Endothelial cell (in vitro differentiated cells): ENCODE measurements around the gene SMPDL3A. TPM values are rescaled to one million over a fixed set of nuclear protein-coding genes. Genes with fewer than 3 reads are reported as not detected.

ENCODE experiments used
- DNase-seq: peaks from one replicate; pipeline ENCODE4 v3.0.0; 2021; ENCODE audit warnings: low spot score
- H3K27ac Mint-ChIP-seq: one replicate; pipeline ENCODE4 v1.8.0; 2021; ENCODE audit warnings: mixed read lengths, inconsistent platforms; ENCODE audit not compliant: unreplicated experiment
- H3K27me3 Mint-ChIP-seq: one replicate; pipeline ENCODE4 v1.8.0; 2021; ENCODE audit warnings: mild to moderate bottlenecking, moderate library complexity, mixed read lengths, inconsistent platforms; ENCODE audit not compliant: unreplicated experiment
- H3K36me3 Mint-ChIP-seq: one replicate; pipeline ENCODE4 v1.8.0; 2021; ENCODE audit warnings: mild to moderate bottlenecking, low read depth, mixed read lengths, inconsistent platforms; ENCODE audit not compliant: unreplicated experiment
- H3K4me1 Mint-ChIP-seq: one replicate; pipeline ENCODE4 v1.8.0; 2021; ENCODE audit warnings: mild to moderate bottlenecking, mixed read lengths, inconsistent platforms; ENCODE audit not compliant: unreplicated experiment
- H3K4me3 Mint-ChIP-seq: one replicate; pipeline ENCODE4 v1.8.0; 2021; ENCODE audit warnings: mild to moderate bottlenecking, mixed read lengths, inconsistent platforms; ENCODE audit not compliant: unreplicated experiment
- H3K9me3 Mint-ChIP-seq: one replicate; pipeline ENCODE4 v1.8.0; 2021; ENCODE audit warnings: mixed read lengths, inconsistent platforms; ENCODE audit not compliant: unreplicated experiment
- CTCF ChIP-seq: fragments of 200-600 bp; sonication (generic); IDR thresholded peaks from one replicate; pipeline ENCODE4 v1.5.0; 2021; ENCODE audit warnings: antibody characterized with exemption; ENCODE audit not compliant: unreplicated experiment
- total RNA-seq: library from RNA; stranded (reverse); fragmentation: NEBNext Ultra II Directional; extraction: Animal tissue kit (Norgen Biotek cat#: 25700); gene quantifications from one replicate; pipeline ENCODE4 v1.2.1, GENCODE V29; 2021; ENCODE audit not compliant: unreplicated experiment

SMPDL3A gene
- total RNA-seq, 1 donor from 2014 or later: 10.3 TPM

GRCh38 chr6:122818866-122819265 is 29.8 kb downstream of the SMPDL3A start:
- no peak overlapping the region for H3K4me3 Mint-ChIP-seq
- H3K4me1 Mint-ChIP-seq: no peaks in the 10 kb centered on the region
- H3K27ac Mint-ChIP-seq: no peak overlapping the region
- no peaks in the 10 kb centered on the region for H3K9me3 Mint-ChIP-seq
- no peak for DNase-seq
- H3K27me3 Mint-ChIP-seq: no peaks in the 10 kb centered on the region
- H3K36me3 Mint-ChIP-seq: no peaks in the 10 kb centered on the region
- TF ChIP-seq CTCF: no peak

- H3K27ac Mint-ChIP-seq: no peak overlapping the region
- DNase-seq: no peak
- TF ChIP-seq CTCF: no peak
- no peaks in the 10 kb centered on the region for H3K27me3 Mint-ChIP-seq
- H3K4me3 Mint-ChIP-seq: no peak overlapping the region
- H3K36me3 Mint-ChIP-seq: no peaks in the 10 kb centered on the region
- no peaks in the 10 kb centered on the region for H3K9me3 Mint-ChIP-seq
- H3K4me1 Mint-ChIP-seq: no peaks in the 10 kb centered on the region
These were observed 32.0 kb downstream of the SMPDL3A start for GRCh38 chr6:122821095-122821494.

- H3K4me1 Mint-ChIP-seq: no peaks in the 10 kb centered on the region
- no peak overlapping the region for H3K27ac Mint-ChIP-seq
- no peaks in the 10 kb centered on the region for H3K36me3 Mint-ChIP-seq
- H3K4me3 Mint-ChIP-seq: no peak overlapping the region
- no peaks in the 10 kb centered on the region for H3K9me3 Mint-ChIP-seq
- no peak for TF ChIP-seq CTCF
- DNase-seq: no peak
- peaks cover 3% of the 10 kb centered on the region for H3K27me3 Mint-ChIP-seq
These were observed 36.1 kb downstream of the SMPDL3A start for GRCh38 chr6:122825163-122825562.

GRCh38 chr6:122829456-122829855 is 40.4 kb downstream of the SMPDL3A start:
- Mint-ChIP-seq H3K27me3 (peaks cover 3% of the 10 kb centered on the region), H3K36me3 (no peaks in the 10 kb centered on the region), H3K9me3 (no peaks in the 10 kb centered on the region), H3K4me3 (no peak overlapping the region), H3K27ac (no peak overlapping the region), H3K4me1 (no peaks in the 10 kb centered on the region)
- no peak for DNase-seq
- TF ChIP-seq CTCF: no peak

- no peak for TF ChIP-seq CTCF
- DNase-seq: no peak
- H3K27me3 Mint-ChIP-seq: peaks cover 5% of the 10 kb centered on the region
- H3K9me3 Mint-ChIP-seq: no peaks in the 10 kb centered on the region
- no peak overlapping the region for H3K27ac Mint-ChIP-seq
- no peak overlapping the region for H3K4me3 Mint-ChIP-seq
- H3K36me3 Mint-ChIP-seq: no peaks in the 10 kb centered on the region
- H3K4me1 Mint-ChIP-seq: no peaks in the 10 kb centered on the region
These were observed 42.5 kb downstream of the SMPDL3A start for GRCh38 chr6:122831511-122831910.
